HG02759 (cell line): ENCODE data around the gene OTOG.

Source experiments
- ATAC-seq: cut with Tn5 transposase; IDR thresholded peaks from one replicate; pipeline ENCODE4 v1.9.1; 2021; ENCODE audit warnings: mild to moderate bottlenecking, moderate library complexity; ENCODE audit not compliant: unreplicated experiment

Gene OTOG

DNA sequence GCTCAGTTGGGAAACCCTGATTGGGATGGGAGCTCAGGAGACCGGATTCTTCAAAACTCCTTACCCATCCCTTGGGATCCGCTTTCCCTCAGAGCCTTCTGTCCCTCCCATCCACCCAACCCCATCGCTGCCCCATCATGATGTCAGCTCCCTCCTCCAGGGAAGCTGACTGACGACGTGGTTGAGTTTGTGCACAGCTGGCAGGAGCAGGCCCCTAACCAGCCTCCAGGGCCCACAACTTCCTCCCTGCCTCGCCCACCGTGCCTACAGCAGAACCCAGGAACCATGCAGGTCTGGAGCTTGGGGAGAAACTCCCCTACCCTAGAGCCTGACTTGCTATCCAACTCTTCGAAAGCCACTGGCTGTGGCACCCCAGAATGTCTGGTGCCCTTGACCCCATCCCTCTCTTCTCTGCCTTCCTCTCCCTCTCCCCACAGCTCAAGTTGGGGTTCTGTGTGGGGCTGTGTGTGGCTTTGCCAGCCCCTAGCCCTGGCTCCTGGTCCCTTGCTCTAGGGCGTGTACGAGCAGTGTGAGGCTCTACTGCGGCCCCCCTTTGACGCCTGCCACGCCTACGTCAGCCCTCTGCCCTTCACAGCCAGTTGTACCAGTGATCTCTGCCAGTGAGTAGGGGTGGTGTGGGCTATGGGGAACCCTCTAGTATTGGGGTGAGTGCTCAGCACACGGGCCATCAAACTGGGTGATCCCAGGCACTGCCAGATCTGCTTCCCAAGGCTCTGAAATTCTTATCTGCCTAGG lies 11.1 kb downstream of the OTOG start:
- no peak for ATAC-seq

DNA sequence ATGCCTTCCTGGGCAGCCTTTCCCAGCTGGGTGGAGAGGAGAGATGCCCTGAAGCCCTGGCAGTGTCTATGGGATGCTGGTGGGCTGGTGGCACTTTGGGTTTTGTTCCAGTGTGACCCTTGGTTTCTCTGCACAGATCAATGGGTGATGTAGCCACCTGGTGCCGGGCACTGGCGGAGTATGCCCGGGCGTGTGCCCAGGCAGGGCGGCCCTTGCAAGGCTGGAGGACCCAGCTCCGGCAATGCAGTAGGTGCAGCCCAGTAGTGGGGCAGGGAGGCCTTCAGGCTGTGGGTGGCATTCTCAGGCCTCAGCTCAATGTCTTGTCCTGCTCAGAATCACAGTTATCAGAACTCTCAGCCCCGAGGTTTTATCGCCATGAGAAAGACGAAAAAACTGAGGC lies 11.9 kb downstream of the OTOG start:
- no peak for ATAC-seq

GRCh38 chr11:17559341-17560087 lies 12.5 kb downstream of the OTOG start:
- ATAC-seq = no peak

DNA sequence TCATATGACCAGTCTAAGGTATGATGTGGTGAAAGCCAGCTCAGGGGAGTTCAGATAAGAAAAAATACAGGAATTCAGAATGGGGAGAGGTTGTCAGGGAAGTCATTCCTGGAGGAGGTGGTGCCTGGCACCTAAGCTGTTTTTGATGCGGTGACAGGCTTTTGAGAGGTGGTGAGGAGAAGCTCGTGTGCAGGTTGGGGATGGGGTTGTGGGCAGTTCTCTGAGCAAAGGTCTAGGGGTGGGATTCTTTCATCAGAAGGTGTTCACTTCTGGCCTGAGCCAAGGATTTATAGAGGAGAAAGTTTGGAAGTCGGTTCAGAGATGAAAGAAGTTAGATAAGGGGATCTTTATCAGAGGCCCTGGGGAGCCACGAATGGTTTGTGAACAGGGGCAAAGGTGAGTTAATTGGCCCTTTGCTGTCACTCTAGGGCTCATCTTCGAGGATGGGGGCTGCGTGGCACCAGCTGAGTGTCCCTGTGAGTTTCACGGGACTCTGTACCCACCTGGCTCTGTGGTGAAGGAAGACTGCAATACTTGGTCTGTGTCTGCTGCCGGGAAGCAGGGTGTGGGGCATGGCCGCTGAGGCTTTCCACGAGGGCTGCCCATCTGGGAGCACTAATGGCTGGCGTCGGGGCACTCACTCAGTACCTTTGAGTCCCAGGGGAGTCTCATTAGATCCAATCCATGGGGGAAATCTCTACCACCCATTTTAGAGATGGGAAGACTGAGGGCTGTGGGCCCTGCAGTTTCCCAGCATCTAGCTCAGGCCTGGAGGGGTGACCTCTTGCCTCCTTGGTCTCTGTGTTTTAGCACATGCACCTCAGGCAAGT lies 13.4 kb downstream of the OTOG start:
- no peak for ATAC-seq

DNA sequence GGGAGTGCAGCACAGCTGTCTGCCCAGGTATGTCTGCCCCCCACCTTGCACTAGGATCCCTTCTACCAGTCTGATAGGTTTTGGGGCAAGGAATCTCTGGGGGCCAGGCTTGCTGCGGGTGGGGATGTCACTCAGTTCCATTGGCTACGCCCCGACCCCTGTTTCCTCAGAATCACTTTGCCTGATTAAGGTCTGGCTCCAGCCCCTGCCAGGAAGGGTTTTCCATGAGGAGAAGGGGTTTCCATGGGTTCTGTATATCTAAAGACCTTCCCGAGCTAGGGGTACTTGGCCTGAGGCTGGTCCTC lies 14.0 kb downstream of the OTOG start:
- no peak for ATAC-seq

- ATAC-seq = no peak
Measured at GRCh38 chr11:17561526-17561925, 14.5 kb downstream of the OTOG start.

- ATAC-seq = no peak
Measured at GRCh38 chr11:17563231-17563646, 16.2 kb downstream of the OTOG start.

DNA sequence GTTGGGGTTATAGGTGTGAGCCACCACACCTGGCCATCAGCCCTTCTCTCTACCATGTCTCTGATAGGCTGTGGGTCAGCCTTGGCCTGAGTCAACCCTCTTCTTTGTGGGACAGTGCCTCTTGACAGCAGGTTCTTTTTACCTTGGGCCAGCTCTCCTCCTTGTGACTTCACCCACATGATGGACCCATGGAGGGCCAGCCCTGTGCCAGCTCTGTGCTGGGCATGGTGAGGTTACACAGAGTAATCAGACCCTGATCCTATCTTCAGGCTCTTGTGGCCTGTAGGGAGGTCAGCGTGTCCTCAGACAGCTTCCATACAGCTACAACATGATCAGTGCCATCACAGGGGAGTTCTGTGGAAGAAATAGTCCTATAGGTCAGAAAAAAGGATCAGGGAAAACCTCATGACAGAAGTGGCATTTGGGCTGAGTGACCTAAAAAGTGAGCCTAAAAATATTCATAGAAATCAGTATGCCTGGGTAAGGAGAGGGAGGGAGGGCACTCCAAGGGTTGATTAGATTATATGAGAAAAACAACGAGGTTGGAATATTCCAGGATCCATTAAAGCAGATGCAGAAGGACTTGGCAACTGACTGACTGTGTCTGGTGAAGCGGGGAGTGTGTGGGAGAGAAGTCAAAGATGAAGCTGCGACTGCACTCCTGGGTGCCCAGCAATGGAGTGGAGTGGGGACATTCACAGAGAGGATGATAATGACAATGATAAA lies 17.1 kb downstream of the OTOG start:
- no peak for ATAC-seq

DNA sequence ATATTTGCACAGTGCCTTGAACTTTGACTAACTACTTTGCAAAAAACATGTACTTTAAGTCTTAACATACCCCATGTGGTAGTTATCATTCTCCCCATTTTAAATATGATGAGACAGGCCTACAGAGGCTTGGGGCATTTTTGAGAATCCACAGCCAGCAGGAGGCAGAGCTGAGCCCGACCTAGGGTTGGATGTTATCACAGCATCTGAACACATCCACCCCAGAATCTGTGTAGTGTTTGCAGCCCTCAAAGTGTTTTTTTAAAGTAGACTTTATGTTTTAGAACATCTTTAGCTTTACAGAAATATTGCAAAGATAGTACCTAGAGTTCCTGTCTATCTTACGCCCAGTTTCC lies 17.6 kb downstream of the OTOG start:
- ATAC-seq = no peak

GRCh38 chr11:17568944-17569343 lies 21.9 kb downstream of the OTOG start:
- ATAC-seq = no peak

DNA sequence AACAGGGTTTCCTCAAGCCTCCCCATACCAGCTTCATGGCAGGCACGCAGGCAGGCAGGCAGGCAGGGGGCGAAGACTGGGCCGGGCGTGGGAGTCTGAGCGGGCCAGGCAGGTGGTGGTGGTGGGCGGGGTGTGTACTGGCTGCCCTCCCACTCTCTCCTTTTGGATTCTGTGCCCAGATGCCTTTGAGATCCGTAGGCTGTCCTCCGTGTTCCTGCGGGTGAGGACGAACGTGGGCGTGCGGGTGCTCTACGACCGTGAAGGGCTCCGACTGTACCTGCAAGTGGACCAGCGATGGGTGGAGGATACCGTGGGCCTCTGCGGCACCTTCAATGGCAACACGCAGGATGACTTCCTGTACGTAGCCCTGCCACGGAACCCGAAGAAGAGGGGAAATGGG lies 23.0 kb downstream of the OTOG start:
- ATAC-seq = no peak

- ATAC-seq = no peak
Measured at GRCh38 chr11:17571431-17572358, 24.6 kb downstream of the OTOG start.

DNA sequence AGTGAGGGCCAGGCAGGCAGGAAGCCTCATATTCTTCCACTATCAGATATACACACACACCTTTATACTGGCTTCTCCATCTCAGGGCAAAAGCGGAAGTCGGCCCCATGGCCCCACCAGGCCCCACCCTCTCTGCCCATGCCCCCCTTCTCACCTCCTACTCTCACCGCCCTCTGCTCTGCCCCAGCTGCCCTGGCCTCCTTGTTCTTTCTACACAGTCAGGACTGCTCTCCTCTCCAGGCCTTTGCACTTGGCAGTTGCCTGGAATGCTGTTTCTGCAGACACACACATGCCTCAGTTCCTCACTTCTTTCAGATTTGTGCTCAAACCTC lies 25.3 kb downstream of the OTOG start:
- no peak for ATAC-seq

- no peak for ATAC-seq
Measured at GRCh38 chr11:17572791-17573460, 25.9 kb downstream of the OTOG start.

DNA sequence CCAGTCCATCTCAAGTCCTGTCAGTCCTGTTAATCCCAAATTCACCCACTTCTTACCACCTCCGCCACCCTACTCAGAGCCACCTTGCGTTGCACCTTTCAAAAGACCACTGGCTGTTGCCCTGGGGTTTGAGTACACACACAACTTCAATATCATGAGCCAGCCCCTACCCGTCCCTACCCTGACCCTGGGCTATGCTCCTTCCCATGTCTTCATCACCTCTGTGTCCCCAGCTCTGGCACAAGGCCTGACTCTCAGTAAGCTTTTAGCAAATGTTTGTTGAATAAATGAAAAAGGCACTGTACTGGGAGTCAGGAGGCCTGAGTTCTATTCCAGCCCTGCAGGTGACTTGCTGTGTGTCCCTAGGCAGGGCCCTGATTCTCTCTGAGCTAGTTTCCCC lies 26.5 kb downstream of the OTOG start:
- no peak for ATAC-seq

DNA sequence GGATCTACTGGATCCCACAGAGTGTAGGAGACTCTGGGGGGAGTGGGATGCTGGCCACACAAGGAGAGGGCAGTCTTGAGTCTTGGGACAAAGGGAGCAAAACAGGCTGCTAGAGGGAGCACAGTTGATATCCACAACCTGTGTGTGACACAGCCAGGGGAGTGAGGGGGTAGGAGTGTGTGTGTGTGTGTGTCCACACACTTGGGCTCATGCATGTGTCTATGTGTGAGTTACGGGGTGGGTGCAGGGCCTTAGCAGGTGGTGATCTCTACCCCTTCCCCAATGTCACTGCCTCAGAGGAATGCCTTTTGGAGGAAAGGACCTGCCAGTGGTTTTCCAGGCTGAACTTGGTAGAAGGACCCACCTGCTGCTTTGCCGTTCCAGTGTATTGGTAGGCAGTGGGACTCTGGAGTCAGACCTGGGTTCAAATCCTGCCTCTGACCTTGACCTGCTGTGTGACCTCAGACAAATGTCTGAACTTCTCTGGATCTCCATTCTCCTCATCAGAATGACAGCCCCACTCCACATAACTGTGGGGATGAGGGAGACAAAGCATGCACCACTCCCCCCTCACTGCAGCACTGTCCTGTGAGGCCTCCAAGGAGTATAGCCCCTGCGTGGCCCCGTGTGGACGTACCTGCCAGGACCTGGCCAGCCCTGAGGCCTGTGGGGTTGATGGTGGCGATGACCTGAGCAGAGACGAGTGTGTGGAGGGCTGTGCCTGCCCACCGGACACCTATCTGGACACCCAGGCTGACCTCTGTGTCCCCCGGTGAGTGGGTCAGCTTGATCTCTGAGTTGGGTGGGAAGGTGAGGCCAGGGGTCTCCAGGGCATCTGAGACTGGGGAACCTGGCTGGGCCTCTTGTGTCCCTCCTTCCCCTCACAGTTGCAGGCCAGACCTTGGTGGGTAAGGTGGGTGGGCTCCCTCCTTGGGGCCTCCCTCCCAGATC lies 27.4 kb downstream of the OTOG start:
- no peak for ATAC-seq

DNA sequence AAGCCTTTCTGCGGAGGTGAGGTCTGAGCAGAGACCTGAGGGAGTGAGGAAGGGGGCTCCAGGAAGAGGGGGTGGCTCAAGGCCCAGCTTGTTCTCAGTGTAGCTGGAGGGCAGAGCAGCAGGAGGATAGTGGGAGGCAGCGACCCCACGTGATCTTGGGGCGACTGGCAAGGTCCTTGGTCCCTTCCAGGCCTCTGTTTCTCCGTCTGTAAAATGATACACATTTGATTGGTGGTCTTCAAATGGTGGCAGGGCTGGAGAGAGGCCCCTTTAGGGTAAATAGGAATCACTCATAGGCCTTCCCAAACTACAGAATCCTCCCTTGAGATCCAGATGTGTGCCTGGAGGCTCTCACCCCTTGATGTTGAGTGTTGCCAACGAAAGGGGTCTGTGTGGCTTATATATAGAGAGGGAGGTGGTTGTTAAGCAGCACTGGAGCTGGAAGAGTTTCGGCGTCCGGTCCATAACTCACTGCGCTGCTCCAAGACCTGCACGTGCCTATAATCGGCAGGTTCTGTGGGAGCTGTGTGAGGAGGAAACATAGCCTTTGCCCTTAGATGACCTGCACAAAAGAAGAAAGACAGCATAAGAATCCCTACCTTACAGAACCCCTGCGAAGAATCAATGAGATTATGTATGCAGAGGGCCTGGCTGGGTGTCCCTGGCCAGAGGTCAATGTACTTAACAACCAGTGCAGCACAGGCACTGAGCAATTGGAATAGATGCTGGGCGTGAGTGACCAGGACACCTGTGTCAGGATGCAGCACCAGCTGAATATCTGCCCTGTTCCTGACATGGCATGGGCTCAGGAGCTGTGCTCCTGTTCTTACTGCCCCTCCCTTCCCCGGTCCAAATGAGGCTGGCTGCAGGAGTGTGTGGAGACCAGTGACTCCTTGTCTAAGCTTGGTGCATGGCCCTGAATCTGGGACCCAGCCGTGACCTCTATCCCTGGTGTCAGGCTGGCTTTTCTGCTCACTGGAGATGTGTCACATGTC lies 28.7 kb downstream of the OTOG start:
- ATAC-seq = no peak
